Activated CD4-positive, alpha-beta memory T cell treated with anti-CD3 and anti-CD28 coated beads for 36 hours (primary cell): ENCODE measurements around the gene KMT5B. TPM values are rescaled to one million over a fixed set of nuclear protein-coding genes. Genes with fewer than 3 reads are reported as not detected.

ENCODE experiments used
- CTCF ChIA-PET: fragments of 350-600 bp; sonication (Branson Sonifier 250); formaldehyde crosslinking; loops from one replicate; lab custom pipeline; 2021; ENCODE audit warnings: antibody characterized with exemption, inconsistent platforms; lab: Charles Lee
- POLR2A ChIA-PET: fragments of 350-600 bp; sonication (Branson Sonifier 250); formaldehyde crosslinking; loops from one replicate; lab custom pipeline; 2021; ENCODE audit warnings: antibody characterized with exemption; lab: Charles Lee
- DNase-seq: peaks from one replicate; pipeline ENCODE4 v3.0.0-alpha.2; 2020
- H3K27ac Mint-ChIP-seq: one replicate; pipeline ENCODE4 v1.8.0; 2021; ENCODE audit warnings: mixed read lengths
- H3K27me3 Mint-ChIP-seq: one replicate; pipeline ENCODE4 v1.8.0; 2021; ENCODE audit warnings: mixed read lengths
- H3K36me3 Mint-ChIP-seq: one replicate; pipeline ENCODE4 v1.8.0; 2021; ENCODE audit warnings: mixed read lengths
- H3K4me1 Mint-ChIP-seq: one replicate; pipeline ENCODE4 v1.8.0; 2021; ENCODE audit warnings: low read depth, mixed read lengths
- H3K4me3 Mint-ChIP-seq: one replicate; pipeline ENCODE4 v1.8.0; 2021; ENCODE audit warnings: mild to moderate bottlenecking, mixed read lengths
- H3K9me3 Mint-ChIP-seq: one replicate; pipeline ENCODE4 v1.8.0; 2021; ENCODE audit warnings: mixed read lengths
- intact Hi-C: fragments of 100-400 bp; cut with micrococcal nuclease; formaldehyde crosslinking; loops from one replicate; pipeline ENCODE4 v1.15.1; 2023
- total RNA-seq, 2 experiments: library from RNA; stranded (reverse); gene quantifications; one replicate each; pipeline ENCODE4 v1.2.3, GENCODE V29; 2021

KMT5B gene
- 10 to 100 TPM; 18.5 to 21.2 TPM for total RNA-seq

- H3K9me3 Mint-ChIP-seq: no peaks in the 10 kb centered on the region
- H3K4me1 Mint-ChIP-seq: peaks cover 47% of the 10 kb centered on the region
- DNase-seq: no peak
- POLR2A ChIA-PET: no interaction called here
- H3K4me3 Mint-ChIP-seq: peak within 1 kb of the TSS; percentile 84
- peaks cover 2% of the 10 kb centered on the region for H3K36me3 Mint-ChIP-seq
- intact Hi-C loops: loop anchor here (5.0 to 10.0 kb wide), 2 partner anchors 62 to 84 kb away; partner anchors contain the start of gene C11orf24
- CTCF ChIA-PET: no interaction called here
- peak within 1 kb of the TSS; percentile 83 for H3K27ac Mint-ChIP-seq
- peaks cover 6% of the 10 kb centered on the region for H3K27me3 Mint-ChIP-seq
Observed at GRCh38 chr11:68213135-68213515, at the start of gene KMT5B. TSS of gene KMT5B (minus strand) at chr11:68213296. CDS start at chr11:68190076, 23,220 bp downstream.

GRCh38 chr11:68262544-68262827, 49.4 kb upstream of the KMT5B start:
- H3K9me3 Mint-ChIP-seq: no peaks in the 10 kb centered on the region
- CTCF ChIA-PET: interaction anchor here (1.0 kb wide), 1 partner anchor 36 kb away, joined by 3 read pairs; no protein-coding TSS in a partner anchor
- POLR2A ChIA-PET: no interaction called here

GRCh38 chr11:68261749-68262543, 48.9 kb upstream of the KMT5B start:
- H3K9me3 Mint-ChIP-seq: no peaks in the 10 kb centered on the region
- ChIA-PET POLR2A (no interaction called here), CTCF (no interaction called here)
- peaks cover 19% of the 10 kb centered on the region for H3K36me3 Mint-ChIP-seq
- DNase-seq: no peak
- intact Hi-C loops: no loop called here
- no peaks in the 10 kb centered on the region for H3K27me3 Mint-ChIP-seq
- peaks cover 3% of the 10 kb centered on the region for H3K4me1 Mint-ChIP-seq
- H3K27ac Mint-ChIP-seq: no peak overlapping the region
- no peak overlapping the region for H3K4me3 Mint-ChIP-seq

More at GRCh38 chr11:68262544-68262827, 49.4 kb upstream of the KMT5B start:
- H3K4me3 Mint-ChIP-seq: no peak overlapping the region
- H3K36me3 Mint-ChIP-seq: peaks cover 19% of the 10 kb centered on the region
- no peak for DNase-seq
- H3K4me1 Mint-ChIP-seq: peaks cover 2% of the 10 kb centered on the region
- H3K27ac Mint-ChIP-seq: no peak overlapping the region
- no peaks in the 10 kb centered on the region for H3K27me3 Mint-ChIP-seq
- intact Hi-C loops: no loop called here

GRCh38 chr11:68261006-68261405, 47.9 kb upstream of the KMT5B start:
- Mint-ChIP-seq H3K9me3 (no peaks in the 10 kb centered on the region), H3K27me3 (no peaks in the 10 kb centered on the region), H3K36me3 (peaks cover 15% of the 10 kb centered on the region), H3K27ac (no peak overlapping the region), H3K4me3 (no peak overlapping the region), H3K4me1 (peaks cover 3% of the 10 kb centered on the region)
- POLR2A ChIA-PET: no interaction called here
- intact Hi-C loops: no loop called here
- no peak for DNase-seq
- CTCF ChIA-PET: interaction anchor here (6.4 kb wide), 1 partner anchor 38 kb away, joined by 227 read pairs; no protein-coding TSS in a partner anchor

GRCh38 chr11:68260484-68260883, 47.4 kb upstream of the KMT5B start:
- no peak overlapping the region for H3K4me3 Mint-ChIP-seq
- peaks cover 15% of the 10 kb centered on the region for H3K36me3 Mint-ChIP-seq
- H3K27ac Mint-ChIP-seq: no peak overlapping the region
- H3K4me1 Mint-ChIP-seq: peaks cover 3% of the 10 kb centered on the region
- DNase-seq: no peak
- CTCF ChIA-PET: interaction anchor here (0.7 to 6.4 kb wide), 2 partner anchors 33 to 39 kb away, joined by 3 to 227 read pairs; no protein-coding TSS in a partner anchor
- intact Hi-C loops: no loop called here
- H3K27me3 Mint-ChIP-seq: no peaks in the 10 kb centered on the region
- no peaks in the 10 kb centered on the region for H3K9me3 Mint-ChIP-seq
- POLR2A ChIA-PET: no interaction called here

- no peak for DNase-seq
- no peak overlapping the region for H3K4me3 Mint-ChIP-seq
- H3K9me3 Mint-ChIP-seq: no peaks in the 10 kb centered on the region
- peaks cover 3% of the 10 kb centered on the region for H3K4me1 Mint-ChIP-seq
- intact Hi-C loops: no loop called here
- POLR2A ChIA-PET: no interaction called here
- H3K27me3 Mint-ChIP-seq: no peaks in the 10 kb centered on the region
- CTCF ChIA-PET: interaction anchor here (0.6 to 6.4 kb wide), 3 partner anchors 12 to 182 kb away, joined by 3 to 227 read pairs (median 28); partner anchors contain the start of gene C11orf24
- H3K27ac Mint-ChIP-seq: no peak overlapping the region
- peaks cover 10% of the 10 kb centered on the region for H3K36me3 Mint-ChIP-seq
Observed at GRCh38 chr11:68259122-68259959, 46.2 kb upstream of the KMT5B start.

- H3K27me3 Mint-ChIP-seq: no peaks in the 10 kb centered on the region
- intact Hi-C loops: no loop called here
- DNase-seq: no peak
- ChIA-PET CTCF (interaction anchor here (0.9 to 6.4 kb wide), 14 partner anchors 9 to 188 kb away, joined by 3 to 227 read pairs (median 6); partner anchors contain the start of gene C11orf24), POLR2A (interaction anchor here (1.1 kb wide), 1 partner anchor 13 kb away, joined by 5 read pairs; the partner anchor contains the start of gene C11orf24)
- H3K27ac Mint-ChIP-seq: no peak overlapping the region
- peaks cover 6% of the 10 kb centered on the region for H3K36me3 Mint-ChIP-seq
- no peak overlapping the region for H3K4me3 Mint-ChIP-seq
- H3K4me1 Mint-ChIP-seq: peaks cover 3% of the 10 kb centered on the region
- H3K9me3 Mint-ChIP-seq: no peaks in the 10 kb centered on the region
Observed at GRCh38 chr11:68258363-68258765, 45.3 kb upstream of the KMT5B start.

GRCh38 chr11:68257477-68258362, 44.6 kb upstream of the KMT5B start:
- ChIA-PET POLR2A (interaction anchor here (0.5 to 1.2 kb wide), 3 partner anchors 14 to 50 kb away, joined by 3 to 5 read pairs (median 3); partner anchors contain the start of gene C11orf24), CTCF (interaction anchor here (0.6 to 6.4 kb wide), 29 partner anchors 9 to 1138 kb away, joined by 3 to 227 read pairs (median 4); partner anchors contain the start of gene C11orf24)
- Mint-ChIP-seq H3K9me3 (no peaks in the 10 kb centered on the region), H3K36me3 (peaks cover 6% of the 10 kb centered on the region), H3K27me3 (no peaks in the 10 kb centered on the region), H3K27ac (no peak overlapping the region), H3K4me1 (peaks cover 3% of the 10 kb centered on the region), H3K4me3 (no peak overlapping the region)
- peak; percentile 94 for DNase-seq
- intact Hi-C loops: loop anchor here (1.0 to 2.0 kb wide), 3 partner anchors 40 to 189 kb away; no protein-coding TSS in a partner anchor

- peaks cover 5% of the 10 kb centered on the region for H3K4me1 Mint-ChIP-seq
- peaks cover 2% of the 10 kb centered on the region for H3K9me3 Mint-ChIP-seq
- H3K36me3 Mint-ChIP-seq: no peaks in the 10 kb centered on the region
- no peak for DNase-seq
- no peak overlapping the region for H3K27ac Mint-ChIP-seq
- no peaks in the 10 kb centered on the region for H3K27me3 Mint-ChIP-seq
- CTCF ChIA-PET: interaction anchor here (2.3 to 6.4 kb wide), 3 partner anchors 15 to 43 kb away, joined by 10 to 227 read pairs (median 28); partner anchors contain the start of gene C11orf24
- POLR2A ChIA-PET: no interaction called here
- intact Hi-C loops: loop anchor here (2.0 kb wide), 2 partner anchors 126 to 190 kb away; no protein-coding TSS in a partner anchor
- no peak overlapping the region for H3K4me3 Mint-ChIP-seq
Observed at GRCh38 chr11:68256331-68256741, 43.2 kb upstream of the KMT5B start.

- ChIA-PET CTCF (interaction anchor here (6.4 kb wide), 1 partner anchor 44 kb away, joined by 227 read pairs; no protein-coding TSS in a partner anchor), POLR2A (no interaction called here)
- Mint-ChIP-seq H3K27me3 (no peaks in the 10 kb centered on the region), H3K4me1 (peaks cover 9% of the 10 kb centered on the region), H3K27ac (no peak overlapping the region), H3K9me3 (peaks cover 2% of the 10 kb centered on the region), H3K4me3 (no peak overlapping the region), H3K36me3 (no peaks in the 10 kb centered on the region)
- intact Hi-C loops: no loop called here
- DNase-seq: no peak
Observed at GRCh38 chr11:68255526-68255925, 42.4 kb upstream of the KMT5B start.

GRCh38 chr11:68254421-68254820, 41.3 kb upstream of the KMT5B start:
- ChIA-PET CTCF (interaction anchor here (1.4 kb wide), 1 partner anchor 192 kb away, joined by 3 read pairs; no protein-coding TSS in a partner anchor), POLR2A (no interaction called here)
- Mint-ChIP-seq H3K4me1 (peaks cover 9% of the 10 kb centered on the region), H3K27ac (no peak overlapping the region), H3K27me3 (no peaks in the 10 kb centered on the region), H3K9me3 (peaks cover 8% of the 10 kb centered on the region), H3K36me3 (no peaks in the 10 kb centered on the region), H3K4me3 (no peak overlapping the region)
- intact Hi-C loops: no loop called here
- no peak for DNase-seq
